ENCODE measurements around the gene KAZN. TPM values are rescaled to one million over a fixed set of nuclear protein-coding genes. Genes with fewer than 3 reads are reported as not detected.
"Not testable (repeated sequence)": the region's sequence is repeated elsewhere in the genome, so short reads cannot be mapped to it uniquely, and the experiment has no call there.

The KAZN gene
- total and polyA plus RNA-seq, 12 donors = 1.1 to 6.5 (median 1.9) TPM

- peaks cover 0 to 9% (median 0%) of the 10 kb centered on the region in 11 donors for H3K9me3 ChIP-seq
- no peak overlapping the region for H3K4me3 ChIP-seq
- DNase-seq = no peak
- intact Hi-C loops (cut with DNase I) = no loop called here
- ATAC-seq = no peak
- TF ChIP-seq CTCF (IDR thresholded peaks at IDR 0.05) = no peak
- no peaks in the 10 kb centered on the region for H3K4me1 ChIP-seq
- no peak overlapping the region for H3K27ac ChIP-seq
- WGBS, 2 donors = 78 to 79% methylated on average over 3 of the region's 3 CpGs
- peaks cover 0 to 11% (median 2%) of the 10 kb centered on the region in 7 donors for H3K27me3 ChIP-seq
- no peaks in the 10 kb centered on the region for H3K36me3 ChIP-seq
Measured at GRCh38 chr1:14578156-14578555, 20.3 kb upstream of the KAZN start.

DNA sequence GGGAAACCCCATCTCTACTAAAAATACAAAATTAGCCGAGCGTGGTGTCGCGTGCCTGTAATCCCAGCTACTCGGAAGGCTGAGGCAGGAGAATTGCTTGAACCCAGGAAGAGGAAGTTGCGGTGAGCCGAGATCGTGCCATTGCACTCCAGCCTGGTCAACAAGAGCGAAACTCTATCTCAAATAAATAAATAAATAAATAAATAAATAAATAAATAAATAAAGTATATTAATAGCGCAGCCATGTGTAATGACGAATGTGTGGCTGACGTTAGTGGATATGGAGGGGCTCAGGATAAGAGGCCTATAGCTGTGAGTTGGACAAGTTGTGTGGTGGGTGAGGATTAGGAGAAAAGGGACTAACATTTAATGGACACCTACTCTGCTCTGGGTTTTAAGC lies 18.2 kb upstream of the KAZN start:
- H3K9me3 ChIP-seq; ATAC-seq; DNase-seq; H3K36me3 ChIP-seq; H3K4me1 ChIP-seq; intact Hi-C loops (cut with DNase I); H3K27ac ChIP-seq; H3K4me3 ChIP-seq: not testable (repeated sequence)
- H3K27me3 ChIP-seq = peaks cover 0 to 12% (median 9%) of the 10 kb centered on the region in 7 donors
- 90 to 94% methylated on average over 12 of the region's 12 CpGs for WGBS, 2 donors

DNA sequence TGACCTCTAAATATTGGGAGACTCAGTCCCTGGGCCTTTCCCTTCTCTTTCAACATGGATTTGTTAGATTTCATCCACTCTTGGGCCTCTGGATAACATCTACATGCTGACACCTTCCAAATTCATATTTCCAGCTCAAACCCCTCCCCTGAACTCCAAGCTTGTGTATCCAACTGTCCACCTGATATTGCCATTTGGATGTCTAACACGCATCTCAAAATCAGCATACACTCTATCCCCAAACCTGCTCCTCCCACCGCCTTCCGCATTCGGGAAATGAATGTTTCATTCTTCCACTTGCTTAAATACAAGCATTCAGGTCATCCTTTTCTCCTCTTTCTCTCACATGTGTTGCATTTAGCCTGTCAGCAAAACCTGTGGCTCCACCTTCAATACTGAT lies 17.5 kb upstream of the KAZN start:
- intact Hi-C loops (cut with DNase I) = no loop called here
- ATAC-seq = no peak
- H3K4me3 ChIP-seq = no peak overlapping the region
- no peaks in the 10 kb centered on the region for H3K36me3 ChIP-seq
- WGBS, 2 donors = 95 to 96% methylated on average over 4 of the region's 4 CpGs
- no peaks in the 10 kb centered on the region for H3K4me1 ChIP-seq
- no peak for DNase-seq
- no peak overlapping the region for H3K27ac ChIP-seq
- H3K27me3 ChIP-seq = peaks cover 0 to 19% (median 6%) of the 10 kb centered on the region in 7 donors
- H3K9me3 ChIP-seq = peaks cover 0 to 9% (median 0%) of the 10 kb centered on the region in 11 donors
- no peak for TF ChIP-seq CTCF (IDR thresholded peaks at IDR 0.05)

- Histone ChIP-seq H3K27ac (no peak overlapping the region), H3K9me3 (peaks cover 0 to 9% (median 0%) of the 10 kb centered on the region in 11 donors), H3K27me3 (peaks cover 0 to 16% (median 6%) of the 10 kb centered on the region in 7 donors), H3K36me3 (no peaks in the 10 kb centered on the region), H3K4me3 (no peak overlapping the region), H3K4me1 (no peaks in the 10 kb centered on the region)
- 89% methylated on average over 5 of the region's 5 CpGs for WGBS, 2 donors
- DNase-seq = no peak
- TF ChIP-seq CTCF (IDR thresholded peaks at IDR 0.05) = no peak
- intact Hi-C loops (cut with DNase I) = no loop called here
- ATAC-seq = no peak
Measured at GRCh38 chr1:14583788-14584187, 14.7 kb upstream of the KAZN start.

DNA sequence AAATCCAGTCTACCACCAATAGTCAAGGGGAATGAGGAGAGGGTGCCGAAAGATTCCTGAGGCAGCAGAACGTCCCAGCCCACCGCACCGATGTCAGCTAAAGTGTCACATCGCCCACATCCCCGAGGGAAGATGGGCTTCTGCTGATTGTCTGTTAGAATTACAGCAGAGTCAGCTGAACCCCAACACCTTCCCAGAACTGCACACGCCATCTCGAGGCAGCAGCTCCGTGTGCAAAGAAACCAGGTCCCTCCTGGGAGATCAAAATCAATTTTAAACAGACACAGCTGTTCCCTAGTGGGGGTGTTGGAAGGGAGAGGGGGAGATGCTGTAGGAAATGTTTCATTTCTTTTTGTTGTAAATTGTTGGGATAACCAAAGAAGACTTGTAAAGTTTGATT lies 12.8 kb upstream of the KAZN start:
- H3K9me3 ChIP-seq = peaks cover 0 to 8% (median 0%) of the 10 kb centered on the region in 11 donors
- ATAC-seq (no peak), DNase-seq (no peak)
- no peaks in the 10 kb centered on the region for H3K4me1 ChIP-seq
- 49 to 57% methylated on average over 9 of the region's 9 CpGs for WGBS, 2 donors
- no peak for TF ChIP-seq CTCF (IDR thresholded peaks at IDR 0.05)
- intact Hi-C loops (cut with DNase I) = no loop called here
- H3K27ac ChIP-seq = no peak overlapping the region
- H3K4me3 ChIP-seq = no peak overlapping the region
- no peaks in the 10 kb centered on the region for H3K36me3 ChIP-seq
- peaks cover 0 to 21% (median 7%) of the 10 kb centered on the region in 7 donors for H3K27me3 ChIP-seq
